Measurements from ENCODE around the gene CCR7.

DNA sequence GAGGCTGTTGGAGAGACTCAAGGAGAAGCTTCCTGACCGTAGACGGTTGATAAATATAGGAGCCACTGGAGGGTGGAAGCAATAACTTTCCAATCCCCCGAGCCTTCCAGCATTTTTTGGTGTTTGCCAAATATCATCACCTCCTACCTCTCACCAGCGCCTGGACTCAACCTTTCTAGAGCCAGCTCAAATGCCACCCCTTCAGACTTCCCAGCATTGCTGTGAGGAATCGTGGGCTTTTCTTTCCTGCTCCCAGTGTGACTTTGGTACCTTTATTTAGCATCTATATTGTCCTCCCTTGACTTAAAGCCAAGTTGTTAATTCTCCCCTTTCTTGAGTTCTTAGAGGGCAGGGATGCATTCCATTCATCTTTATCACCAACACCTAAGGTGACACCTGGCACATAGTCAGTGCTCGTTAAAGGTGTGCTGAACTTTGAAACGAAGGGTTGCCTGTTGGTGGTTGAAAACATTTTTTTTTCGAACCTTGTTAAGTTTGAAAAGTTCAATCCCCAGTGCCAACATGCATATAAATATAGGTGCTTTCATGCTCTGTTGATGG lies 35.3 kb upstream of the CCR7 start:
- no peak for TF ChIP-seq CTCF (IDR thresholded peaks at IDR 0.05)
- no peak for TF ChIP-seq POLR2A (IDR thresholded peaks at IDR 0.05)
- no peak for TF ChIP-seq POLR2AphosphoS5 (IDR thresholded peaks at IDR 0.05)
